GM08714 (cell line): Measurements from ENCODE around the gene RTL9.

Experiments
- H3K4me3 ChIP-seq: fragments of 200-500 bp; sonication (Bioruptor generic); 2 replicates; pipeline ENCODE4 v1.5.1; 2014; ENCODE audit warnings: mild to moderate bottlenecking, low read length, inconsistent platforms
- ZNF274 ChIP-seq: IDR thresholded peaks from 2 replicates; pipeline ENCODE4 v1.6.1; 2012; ENCODE audit warnings: mild to moderate bottlenecking, low read depth, low read length

Gene RTL9

GRCh38 chrX:110407910-110408545 lies 49.4 kb downstream of the RTL9 start:
- TF ChIP-seq ZNF274 = no peak
- no peak overlapping the region for H3K4me3 ChIP-seq
